Glomerular endothelial cell (primary cell): ENCODE results near the gene PAGR1. TPM values are rescaled to one million over a fixed set of nuclear protein-coding genes. Genes with fewer than 3 reads are reported as not detected.
"Not testable (repeated sequence)": the region's sequence is repeated elsewhere in the genome, so short reads cannot be mapped to it uniquely, and the experiment has no call there.

Experiments used
- DNase-seq: peaks from one replicate; pipeline ENCODE4 v3.0.0-alpha.2; 2011; ENCODE audit warnings: low read depth, low spot score; ENCODE audit errors: extremely low read depth
- total RNA-seq: library from RNA; depleted of rRNA; stranded (reverse); fragments of >200 nt; gene quantifications from 2 replicates; pipeline ENCODE4 v1.2.3, GENCODE V29; 2015

Gene PAGR1
- total RNA-seq, 1 donor from 2014 or later: 33.7 TPM

DNA sequence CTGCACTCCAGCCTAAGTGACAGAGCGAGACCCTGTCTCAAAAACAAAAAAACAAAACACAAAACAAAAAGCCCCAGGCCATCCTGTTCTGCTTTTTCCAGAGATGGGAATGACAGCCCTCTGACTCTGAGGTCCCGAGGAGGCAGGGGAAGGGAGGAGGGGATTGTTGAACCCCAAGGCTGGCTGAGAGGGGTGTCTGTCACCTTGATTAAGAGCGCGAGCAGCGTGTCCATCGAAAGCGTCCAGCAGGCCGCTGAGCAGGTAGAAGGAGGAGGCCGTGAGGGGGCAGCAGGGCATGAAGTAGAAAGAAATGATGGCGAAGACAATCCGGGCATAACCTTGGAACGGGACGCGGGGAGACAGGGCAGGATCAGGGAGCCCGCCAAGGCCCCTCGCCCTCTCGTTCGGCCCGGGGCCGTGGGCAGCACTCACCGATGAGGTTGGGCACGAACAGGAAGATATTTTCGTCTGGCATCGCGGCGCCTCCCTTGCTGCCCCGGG lies 46.5 kb downstream of the PAGR1 start:
- DNase-seq: no peak

GRCh38 chr16:29862884-29863668 lies 47.1 kb downstream of the PAGR1 start, which contains the start of gene CDIPT:
Gene CDIPT (minus strand): TSS chr16:29863226. CDS start chr16:29862857, 369 bp downstream.
- peak; percentile 97 for DNase-seq

GRCh38 chr16:29863669-29863984 lies 47.7 kb downstream of the PAGR1 start:
- DNase-seq: no peak

DNA sequence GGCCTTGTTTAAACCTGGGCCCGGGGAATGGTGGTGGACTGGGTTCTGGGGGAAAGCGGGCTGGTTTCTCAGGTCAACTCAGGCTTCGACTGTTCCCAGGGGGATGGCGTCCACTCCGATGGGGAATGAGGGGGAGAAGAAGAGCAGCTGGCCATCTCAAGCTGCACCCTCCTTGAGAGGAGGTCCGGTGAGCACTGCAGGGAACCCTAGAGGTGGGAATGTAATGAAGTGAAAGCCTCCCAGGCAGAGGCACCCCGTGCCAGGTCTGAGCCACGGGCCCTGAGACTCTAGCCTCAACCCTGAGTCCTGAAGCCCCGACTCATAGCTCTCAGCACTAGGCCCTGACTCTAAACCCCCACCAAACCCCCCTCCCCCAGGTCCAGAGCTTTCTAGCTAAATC lies 48.3 kb downstream of the PAGR1 start:
- DNase-seq: no peak

GRCh38 chr16:29868396-29869009 lies 52.6 kb downstream of the PAGR1 start:
- DNase-seq: no peak

DNA sequence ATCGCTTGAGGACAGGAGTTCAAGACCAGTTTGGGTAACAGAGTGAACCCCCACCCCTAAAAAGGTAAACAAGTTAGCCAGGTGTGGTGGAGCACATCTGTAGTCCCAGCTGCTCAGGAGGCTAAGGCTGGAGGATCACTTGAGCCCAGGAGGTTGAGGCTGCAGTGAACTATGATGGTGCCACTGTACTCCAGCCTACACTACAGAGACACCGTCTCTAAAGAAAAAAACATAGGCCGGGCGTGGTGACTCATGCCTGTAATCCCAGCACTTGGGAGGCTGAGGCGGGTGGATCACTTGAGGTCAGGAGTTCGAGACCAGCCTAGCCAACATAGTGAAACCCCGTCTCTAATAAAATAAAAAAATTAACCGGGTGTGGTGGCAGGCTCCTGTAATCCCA lies 53.1 kb downstream of the PAGR1 start:
- DNase-seq: not testable (repeated sequence)

Other genes with a start within 250 kb of the PAGR1 start
- not detected in 2 replicates for gene SPN, start 152.9 kb upstream of the PAGR1 start, total RNA-seq
- gene QPRT, start 137.0 kb upstream of the PAGR1 start, total RNA-seq: 6.0 and 14.9 TPM in 2 replicates
- gene C16orf54, start 70.2 kb upstream of the PAGR1 start, total RNA-seq: not detected in 2 replicates
- not detected in 2 replicates for gene ZG16, start 37.9 kb upstream of the PAGR1 start, total RNA-seq
- 15.5 and 31.6 TPM in 2 replicates for gene KIF22, start 25.4 kb upstream of the PAGR1 start, total RNA-seq
- gene MAZ, start 9.6 kb upstream of the PAGR1 start, total RNA-seq: 98.2 and 145 TPM in 2 replicates
- gene PRRT2, start 4.0 kb upstream of the PAGR1 start, total RNA-seq: 0.41 and 0.44 TPM in 2 replicates
- 238 and 283 TPM in 2 replicates for gene MVP, start 4.3 kb downstream of the PAGR1 start, total RNA-seq
- 90.4 and 91.4 TPM in 2 replicates for gene CDIPT, start 47.1 kb downstream of the PAGR1 start, total RNA-seq
- gene SEZ6L2, start 83.4 kb downstream of the PAGR1 start, total RNA-seq: 6.9 and 9.8 TPM in 2 replicates
- gene ASPHD1, start 84.3 kb downstream of the PAGR1 start, total RNA-seq: 1.3 and 4.4 TPM in 2 replicates
- 23.7 and 36.2 TPM in 2 replicates for gene KCTD13, start 110.1 kb downstream of the PAGR1 start, total RNA-seq
- gene TMEM219, start 145.9 kb downstream of the PAGR1 start, total RNA-seq: 151 and 167 TPM in 2 replicates
- gene TAOK2, start 157.7 kb downstream of the PAGR1 start, total RNA-seq: 97.8 and 130 TPM in 2 replicates
- 7.7 and 9.6 TPM in 2 replicates for gene HIRIP3, start 179.5 kb downstream of the PAGR1 start, total RNA-seq
- 55.1 and 77.5 TPM in 2 replicates for gene INO80E, start 180.1 kb downstream of the PAGR1 start, total RNA-seq
- gene DOC2A, start 194.9 kb downstream of the PAGR1 start, total RNA-seq: 0.06 and 0.10 TPM in 2 replicates
- gene C16orf92, start 207.0 kb downstream of the PAGR1 start, total RNA-seq: not detected in 2 replicates
- gene TLCD3B, start 215.1 kb downstream of the PAGR1 start, total RNA-seq: 0.82 TPM in 1 of 2 replicates, not detected in the other
- gene ALDOA, start 249.6 kb downstream of the PAGR1 start, total RNA-seq: 1,069 and 1,121 TPM in 2 replicates